Activated CD8-positive, alpha-beta memory T cell treated with anti-CD3 and anti-CD28 coated beads, Interleukin-2, amount 50 U/mL, for 24 hours (primary cell): ENCODE measurements around the gene MRPL20.
"Not testable (repeated sequence)": the region's sequence is repeated elsewhere in the genome, so short reads cannot be mapped to it uniquely, and the experiment has no call there.

Experiments used
- DNase-seq: peaks from one replicate; pipeline ENCODE4 v3.0.0-alpha.2; 2020; ENCODE audit errors: extremely low read depth

MRPL20 gene

GRCh38 chr1:1406821-1407635 lies at the start of gene MRPL20:
Gene MRPL20 (minus strand): TSS chr1:1407293. CDS start chr1:1407217, 76 bp downstream.
- peak; percentile 94 for DNase-seq

GRCh38 chr1:1456683-1457255 lies 49.7 kb upstream of the MRPL20 start:
- not testable (repeated sequence) for DNase-seq

- not testable (repeated sequence) for DNase-seq
Measured at GRCh38 chr1:1455934-1456333, 48.8 kb upstream of the MRPL20 start.

- no peak for DNase-seq
Measured at GRCh38 chr1:1455366-1455884, 48.3 kb upstream of the MRPL20 start.

GRCh38 chr1:1454286-1455056 lies 47.4 kb upstream of the MRPL20 start:
- not testable (repeated sequence) for DNase-seq

GRCh38 chr1:1452882-1453281 lies 45.8 kb upstream of the MRPL20 start:
- no peak for DNase-seq

GRCh38 chr1:1452365-1452739 lies 45.3 kb upstream of the MRPL20 start:
- DNase-seq: not testable (repeated sequence)

GRCh38 chr1:1451696-1452364 lies 44.7 kb upstream of the MRPL20 start:
- DNase-seq: no peak

- not testable (repeated sequence) for DNase-seq
Measured at GRCh38 chr1:1450616-1451015, 43.5 kb upstream of the MRPL20 start.

- DNase-seq: no peak
Measured at GRCh38 chr1:1449099-1449739, 42.1 kb upstream of the MRPL20 start, which contains the start of gene ATAD3C. Gene ATAD3C (plus strand): TSS chr1:1449689. CDS start chr1:1450684, 995 bp downstream.

- not testable (repeated sequence) for DNase-seq
Measured at GRCh38 chr1:1446631-1447030, 39.5 kb upstream of the MRPL20 start.

- DNase-seq: no peak
Measured at GRCh38 chr1:1442069-1442770, 35.1 kb upstream of the MRPL20 start.

- DNase-seq: no peak
Measured at GRCh38 chr1:1441002-1441888, 34.2 kb upstream of the MRPL20 start.

GRCh38 chr1:1440262-1441001 lies 33.3 kb upstream of the MRPL20 start:
- no peak for DNase-seq

- no peak for DNase-seq
Measured at GRCh38 chr1:1439546-1440261, 32.6 kb upstream of the MRPL20 start.

- DNase-seq: no peak
Measured at GRCh38 chr1:1438531-1439381, 31.7 kb upstream of the MRPL20 start.

- no peak for DNase-seq
Measured at GRCh38 chr1:1437904-1438376, 30.8 kb upstream of the MRPL20 start.
